NCI-H187 treated with DMSO at 0.1 percent for 48 hours (cell line): Measurements from ENCODE around the gene C21orf58.
"Not testable (repeated sequence)": the region's sequence is repeated elsewhere in the genome, so short reads cannot be mapped to it uniquely, and the experiment has no call there.

Experiments
- DNase-seq: peaks from one replicate; lab custom pipeline; 2025; lab: John Stamatoyannopoulos, UW

C21orf58 gene

GRCh38 chr21:46323710-46324389, at the start of gene C21orf58, which contains the start of gene PCNT:
Gene C21orf58 (minus strand): TSS chr21:46323870. CDS start chr21:46322738, 1,132 bp downstream.
Gene PCNT (plus strand): TSS chr21:46324156. CDS start chr21:46324229, 73 bp downstream.
- peak; percentile 82 for DNase-seq

GRCh38 chr21:46372947-46373346, 49.3 kb upstream of the C21orf58 start:
- DNase-seq = not testable (repeated sequence)

- no peak for DNase-seq
Observed at GRCh38 chr21:46372014-46372485, 48.4 kb upstream of the C21orf58 start.

GRCh38 chr21:46371204-46372013, 47.7 kb upstream of the C21orf58 start:
- DNase-seq = no peak

GRCh38 chr21:46369520-46370235, 46.0 kb upstream of the C21orf58 start:
- DNase-seq = no peak

GRCh38 chr21:46368533-46369285, 45.0 kb upstream of the C21orf58 start:
- DNase-seq = no peak

- DNase-seq = no peak
Observed at GRCh38 chr21:46366966-46367365, 43.3 kb upstream of the C21orf58 start.

- no peak for DNase-seq
Observed at GRCh38 chr21:46366561-46366960, 42.9 kb upstream of the C21orf58 start.

- DNase-seq = no peak
Observed at GRCh38 chr21:46366091-46366490, 42.4 kb upstream of the C21orf58 start.

GRCh38 chr21:46363698-46364097, 40.0 kb upstream of the C21orf58 start:
- no peak for DNase-seq

GRCh38 chr21:46362946-46363345, 39.3 kb upstream of the C21orf58 start:
- no peak for DNase-seq

- DNase-seq = no peak
Observed at GRCh38 chr21:46361935-46362334, 38.3 kb upstream of the C21orf58 start.

- no peak for DNase-seq
Observed at GRCh38 chr21:46361176-46361575, 37.5 kb upstream of the C21orf58 start.

- DNase-seq = no peak
Observed at GRCh38 chr21:46357684-46358425, 34.2 kb upstream of the C21orf58 start.

GRCh38 chr21:46357335-46357604, 33.6 kb upstream of the C21orf58 start:
- DNase-seq = no peak

GRCh38 chr21:46356494-46357334, 33.0 kb upstream of the C21orf58 start:
- DNase-seq = no peak

GRCh38 chr21:46356005-46356338, 32.3 kb upstream of the C21orf58 start:
- DNase-seq = no peak

- DNase-seq = no peak
Observed at GRCh38 chr21:46355161-46356004, 31.7 kb upstream of the C21orf58 start.

GRCh38 chr21:46354518-46354917, 30.8 kb upstream of the C21orf58 start:
- no peak for DNase-seq

GRCh38 chr21:46354046-46354445, 30.4 kb upstream of the C21orf58 start:
- DNase-seq = no peak
